SK-N-SH treated with all-trans-retinoic acid at 6 μM for 48 hours (cell line): Measurements from ENCODE around the gene PSD.

ENCODE experiments used
- ATAC-seq: fragments of 200-7000 bp; cut with Tn5 transposase; 3 replicates; pipeline ENCODE4 v1.9.1; 2020; ENCODE audit warnings: mild to moderate bottlenecking, moderate library complexity
- ARNTL ChIP-seq: fragments of 450-650 bp; formaldehyde crosslinking; IDR thresholded peaks from 2 replicates; pipeline ENCODE4 v1.5.0; 2020; ENCODE audit warnings: low read depth, mild to moderate bottlenecking, moderate library complexity, borderline replicate concordance
- BACH2 ChIP-seq: fragments of 250-450 bp; sonication (Bioruptor Pico); IDR thresholded peaks from 2 replicates; pipeline ENCODE4 v1.9.0; 2021; ENCODE audit warnings: mild to moderate bottlenecking, borderline replicate concordance
- CREB5 ChIP-seq: fragments of 250-450 bp; sonication (Bioruptor Pico); IDR thresholded peaks from 2 replicates; pipeline ENCODE4 v1.5.1; 2020; ENCODE audit warnings: low read depth, mild to moderate bottlenecking, moderate library complexity
- CSDC2 ChIP-seq: fragments of 250-450 bp; sonication (Bioruptor Pico); IDR thresholded peaks from 2 replicates; pipeline ENCODE4 v1.5.0; 2020; ENCODE audit warnings: mild to moderate bottlenecking, moderate library complexity
- GLIS3 ChIP-seq: fragments of 250-450 bp; sonication (Bioruptor Pico); IDR thresholded peaks from 2 replicates; pipeline ENCODE4 v1.5.0; 2020; ENCODE audit warnings: mild to moderate bottlenecking, moderate library complexity
- PATZ1 ChIP-seq: fragments of 250-450 bp; sonication (Bioruptor Pico); IDR thresholded peaks from 2 replicates; pipeline ENCODE4 v1.8.0; 2020; ENCODE audit warnings: mild to moderate bottlenecking, moderate library complexity, borderline replicate concordance
- PPARA ChIP-seq: fragments of 250-450 bp; sonication (Bioruptor Pico); IDR thresholded peaks from 2 replicates; pipeline ENCODE4 v1.5.0; 2020; ENCODE audit warnings: mild to moderate bottlenecking, borderline replicate concordance
- SNAI2 ChIP-seq: fragments of 250-450 bp; sonication (Bioruptor Pico); IDR thresholded peaks from 2 replicates; pipeline ENCODE4 v1.5.0; 2020; ENCODE audit warnings: mild to moderate bottlenecking, moderate library complexity
- TCF4 ChIP-seq: fragments of 250-450 bp; sonication (Bioruptor Pico); IDR thresholded peaks from 2 replicates; pipeline ENCODE4 v1.8.0; 2021; ENCODE audit warnings: mild to moderate bottlenecking, moderate library complexity, borderline replicate concordance
- TOX ChIP-seq: fragments of 250-450 bp; sonication (Bioruptor Pico); IDR thresholded peaks from 2 replicates; pipeline ENCODE4 v1.8.0; 2021; ENCODE audit warnings: mild to moderate bottlenecking, moderate library complexity, borderline replicate concordance
- TSHZ2 ChIP-seq: fragments of 250-450 bp; sonication (Bioruptor Pico); IDR thresholded peaks from 2 replicates; pipeline ENCODE4 v1.5.0; 2020; ENCODE audit warnings: mild to moderate bottlenecking, moderate library complexity
- ZC3H10 ChIP-seq: fragments of 250-450 bp; sonication (Bioruptor Pico); IDR thresholded peaks from 2 replicates; pipeline ENCODE4 v1.5.1; 2021; ENCODE audit warnings: mild to moderate bottlenecking, moderate library complexity
- ZFP3 ChIP-seq: fragments of 250-450 bp; sonication (Bioruptor Pico); IDR thresholded peaks from 2 replicates; pipeline ENCODE4 v1.5.0; 2020; ENCODE audit warnings: mild to moderate bottlenecking, moderate library complexity
- ZFP30 ChIP-seq: fragments of 450-650 bp; formaldehyde crosslinking; IDR thresholded peaks from 2 replicates; pipeline ENCODE4 v1.5.0; 2022; ENCODE audit warnings: mild to moderate bottlenecking, moderate library complexity
- ZNF565 ChIP-seq: fragments of 450-650 bp; formaldehyde crosslinking; conservative IDR thresholded peaks from 2 replicates; pipeline ENCODE4 v1.5.0; 2020; ENCODE audit warnings: low read depth, mild to moderate bottlenecking, moderate library complexity
- ZNF70 ChIP-seq: fragments of 450-650 bp; formaldehyde crosslinking; IDR thresholded peaks from 2 replicates; pipeline ENCODE4 v1.5.0; 2020; ENCODE audit warnings: mild to moderate bottlenecking, moderate library complexity
- ZNF8 ChIP-seq: fragments of 450-650 bp; formaldehyde crosslinking; IDR thresholded peaks from 2 replicates; pipeline ENCODE4 v1.5.0; 2020; ENCODE audit warnings: mild to moderate bottlenecking, moderate library complexity

Gene PSD

GRCh38 chr10:102420181-102420713 lies 1.7 kb upstream of the PSD start (continued):
- TF ChIP-seq TSHZ2 (CRISPR knock-in tag): no peak
- TF ChIP-seq ARNTL (CRISPR knock-in tag): no peak
- no peak for TF ChIP-seq ZFP30 (CRISPR knock-in tag)
- TF ChIP-seq CREB5 (CRISPR knock-in tag): no peak
- TF ChIP-seq ZNF565 (CRISPR knock-in tag): no peak
- TF ChIP-seq ZNF8 (CRISPR knock-in tag): no peak
- TF ChIP-seq ZNF70 (CRISPR knock-in tag): no peak
- TF ChIP-seq, all 23 proteins: peak for 0

GRCh38 chr10:102419269-102420180 lies 940 bp upstream of the PSD start:
- TF ChIP-seq BACH2 (CRISPR knock-in tag) (no peak), CSDC2 (CRISPR knock-in tag) (peak; percentile 82; the same call in 1 of the 2 replicates), TCF4 (CRISPR knock-in tag) (peak; percentile 19; the same call in 1 of the 2 replicates)
- TF ChIP-seq, all 23 proteins: peak for 2
- ATAC-seq: no peak

- ATAC-seq: no peak
- no peak for TF ChIP-seq SNAI2 (CRISPR knock-in tag)
- TF ChIP-seq ARNTL (CRISPR knock-in tag): no peak
- TF ChIP-seq CSDC2 (CRISPR knock-in tag): no peak
- TF ChIP-seq ZFP3 (CRISPR knock-in tag): no peak
- no peak for TF ChIP-seq ZC3H10 (CRISPR knock-in tag)
- no peak for TF ChIP-seq ZNF8 (CRISPR knock-in tag)
Observed at GRCh38 chr10:102416695-102417094, 1.9 kb downstream of the PSD start.

GRCh38 chr10:102416283-102416682 lies 2.3 kb downstream of the PSD start:
- ATAC-seq: no peak
- no peak for TF ChIP-seq ZFP3 (CRISPR knock-in tag)
- no peak for TF ChIP-seq TCF4 (CRISPR knock-in tag)
- no peak for TF ChIP-seq TSHZ2 (CRISPR knock-in tag)
- TF ChIP-seq GLIS3 (CRISPR knock-in tag): no peak
- TF ChIP-seq BACH2 (CRISPR knock-in tag): no peak
- no peak for TF ChIP-seq CSDC2 (CRISPR knock-in tag)

GRCh38 chr10:102414749-102415148 lies 3.8 kb downstream of the PSD start:
- no peak for ATAC-seq
- no peak for TF ChIP-seq BACH2 (CRISPR knock-in tag)
- TF ChIP-seq TCF4 (CRISPR knock-in tag): no peak
- no peak for TF ChIP-seq CREB5 (CRISPR knock-in tag)
- no peak for TF ChIP-seq CSDC2 (CRISPR knock-in tag)
- no peak for TF ChIP-seq TSHZ2 (CRISPR knock-in tag)
- no peak for TF ChIP-seq TOX (CRISPR knock-in tag)
- TF ChIP-seq SNAI2 (CRISPR knock-in tag): no peak
- TF ChIP-seq PATZ1 (CRISPR knock-in tag): no peak
- no peak for TF ChIP-seq ZFP30 (CRISPR knock-in tag)
- TF ChIP-seq PPARA: no peak
- no peak for TF ChIP-seq ZNF70 (CRISPR knock-in tag)
